NCI-H2196 treated with DMSO at 0.1 percent for 48 hours (cell line): ENCODE results near the gene SH3RF3.

Source experiments
- DNase-seq: peaks from one replicate; lab custom pipeline; 2025; ENCODE audit not compliant: unreplicated experiment; lab: John Stamatoyannopoulos, UW

Gene SH3RF3

GRCh38 chr2:109300582-109300981, 171.6 kb downstream of the SH3RF3 start:
- DNase-seq: no peak

DNA sequence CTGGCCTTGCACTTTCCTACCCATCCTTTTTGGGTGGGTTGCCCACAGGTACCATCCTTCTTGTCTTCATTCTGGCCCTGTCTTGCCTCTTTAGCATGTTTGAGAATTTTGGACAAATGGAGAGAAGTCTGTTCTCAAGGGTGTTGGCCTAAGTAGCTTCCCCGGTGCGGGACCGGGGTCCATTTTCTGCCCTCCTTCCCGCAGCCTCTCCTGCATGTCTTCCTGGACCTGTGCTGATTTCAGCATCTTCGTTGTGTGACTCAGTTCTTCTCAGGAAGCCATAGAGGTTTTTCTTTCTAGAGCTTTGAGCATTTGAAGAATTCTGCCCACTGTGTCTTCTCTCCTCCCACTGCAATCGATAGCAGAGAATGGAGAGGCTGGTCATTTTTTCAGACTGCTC, 172.7 kb downstream of the SH3RF3 start:
- no peak for DNase-seq

DNA sequence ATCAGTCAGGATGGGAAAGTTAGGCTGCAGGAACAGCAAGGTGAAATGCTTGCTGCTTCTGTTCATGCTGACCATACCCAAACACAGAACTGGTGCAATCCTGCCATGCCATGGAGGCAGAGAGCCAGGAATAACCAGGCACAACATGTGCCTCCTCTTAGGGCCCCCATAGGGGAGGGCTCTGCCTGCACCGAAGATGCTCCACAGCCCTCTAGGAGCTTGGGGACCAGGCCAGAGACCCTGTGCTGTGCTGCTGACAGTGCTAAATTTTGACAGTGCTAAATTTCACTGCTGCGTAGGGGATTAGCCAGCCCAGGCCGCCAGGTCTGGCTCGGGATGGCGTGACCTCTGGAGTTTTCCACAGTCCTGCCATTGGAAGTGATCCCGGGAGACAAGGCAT, 173.3 kb downstream of the SH3RF3 start:
- DNase-seq: no peak

GRCh38 chr2:109304242-109304641, 175.2 kb downstream of the SH3RF3 start:
- DNase-seq: no peak

DNA sequence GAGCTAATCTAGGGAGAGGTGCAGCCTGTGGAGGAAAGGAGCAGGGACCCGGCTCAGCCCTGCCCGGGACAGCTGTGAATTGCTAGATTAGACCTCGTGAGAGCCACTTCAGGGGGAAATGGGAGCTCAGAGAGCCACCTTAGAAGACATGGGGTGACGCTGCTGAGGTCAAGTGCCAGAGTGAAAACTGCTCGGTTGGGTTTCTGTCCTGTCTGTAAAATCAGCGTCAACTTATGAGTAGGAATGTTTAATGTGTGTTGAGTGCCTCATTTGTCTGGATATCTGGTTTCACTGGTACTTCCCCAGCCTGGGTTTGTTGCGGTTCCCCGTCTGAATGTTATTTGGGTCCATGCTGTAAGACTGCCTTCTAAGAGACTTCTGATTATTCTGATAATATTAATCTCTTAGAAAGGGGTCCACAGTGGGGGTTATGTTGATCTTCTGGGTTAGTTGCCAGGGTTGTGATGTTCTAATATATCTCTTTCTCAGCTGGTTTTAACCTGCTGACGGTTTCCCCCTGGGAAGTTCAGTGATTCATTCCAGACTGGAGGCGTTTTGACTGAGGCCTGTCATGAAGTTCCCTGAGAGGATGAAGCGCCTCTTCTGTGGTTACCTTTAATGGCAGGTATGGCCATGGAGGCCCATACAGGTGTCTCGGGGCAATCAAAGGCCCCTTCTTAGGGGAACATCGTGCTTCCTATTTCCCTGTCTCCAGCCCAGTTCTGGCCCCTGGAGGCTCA, 175.9 kb downstream of the SH3RF3 start:
- DNase-seq: no peak

GRCh38 chr2:109305490-109306167, 176.6 kb downstream of the SH3RF3 start:
- no peak for DNase-seq

DNA sequence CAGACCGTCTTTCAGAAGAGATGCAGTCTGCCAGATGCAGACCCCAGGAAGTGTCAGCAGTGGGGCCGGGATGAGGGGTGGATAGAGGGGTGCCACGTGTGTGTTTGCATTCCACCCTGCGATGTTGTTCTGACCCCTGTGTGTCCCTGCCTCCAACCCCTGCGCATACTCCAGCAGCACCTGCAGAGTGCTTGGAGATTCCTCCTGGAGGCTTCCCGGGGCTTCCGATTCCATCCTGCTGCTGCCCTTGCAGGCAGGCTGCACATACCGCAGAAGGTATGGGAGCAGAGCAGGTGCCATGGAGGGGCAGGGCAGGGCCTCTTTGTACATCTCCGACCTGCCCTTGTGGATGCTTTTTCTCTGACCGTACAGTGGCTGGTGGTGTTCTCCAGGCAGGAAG, 177.2 kb downstream of the SH3RF3 start:
- no peak for DNase-seq

DNA sequence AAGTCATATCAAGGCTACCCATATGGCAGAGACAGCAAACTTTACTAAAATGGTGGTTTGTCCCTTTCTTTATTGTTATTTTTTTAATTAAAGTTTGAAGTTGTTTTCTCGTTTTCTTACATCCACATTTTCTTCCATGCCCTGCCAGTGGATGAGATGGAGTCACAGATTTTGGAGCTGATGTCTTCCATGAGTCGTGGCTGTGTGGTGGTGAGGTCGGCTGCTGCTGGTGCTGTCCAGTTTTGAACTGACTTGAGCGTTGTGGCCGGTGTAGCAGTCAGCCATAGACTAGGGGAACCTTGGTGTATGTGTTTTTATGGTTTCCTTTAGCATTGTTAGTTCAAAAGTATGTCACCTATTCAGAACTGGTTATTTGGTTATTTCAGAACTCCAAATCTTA, 182.8 kb downstream of the SH3RF3 start:
- DNase-seq: no peak

DNA sequence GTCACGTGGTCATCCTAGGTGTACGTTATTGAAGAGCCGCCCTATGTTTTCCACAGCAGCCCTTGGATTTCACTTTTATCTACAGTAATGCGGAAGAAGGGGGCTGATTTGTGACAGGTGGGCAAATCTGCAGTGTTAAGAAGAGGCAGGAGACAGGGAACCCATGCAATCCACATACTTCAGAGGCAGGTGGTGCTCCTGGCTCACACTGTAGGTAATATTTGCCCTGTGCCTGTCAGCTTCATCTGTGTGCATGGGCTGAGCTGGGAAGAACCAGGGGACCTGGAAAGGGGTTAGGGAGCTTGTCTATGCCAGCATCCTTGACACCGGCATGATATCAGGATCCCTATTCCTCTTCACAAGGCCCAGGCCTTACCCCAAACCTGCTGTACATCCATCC, 183.9 kb downstream of the SH3RF3 start:
- no peak for DNase-seq

DNA sequence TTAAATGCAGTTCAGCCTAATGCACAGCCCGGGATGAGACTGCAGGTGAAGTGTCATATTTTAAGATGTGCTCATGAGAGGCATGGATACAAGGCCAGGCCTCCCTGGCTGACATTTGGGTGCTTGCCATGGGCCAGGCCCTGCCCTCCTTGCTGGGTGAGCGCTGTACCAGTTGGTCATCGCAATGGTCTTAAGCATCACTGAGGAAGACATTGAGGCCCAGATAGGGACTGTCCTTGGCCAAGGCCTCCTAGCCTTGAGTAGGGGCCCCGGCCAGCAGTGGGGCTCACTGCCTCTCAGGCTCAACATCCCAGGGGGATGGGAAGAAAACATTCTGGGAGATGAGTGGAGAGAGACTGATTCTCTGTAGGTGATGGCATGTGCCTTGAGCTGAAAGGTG, 184.3 kb downstream of the SH3RF3 start:
- no peak for DNase-seq

DNA sequence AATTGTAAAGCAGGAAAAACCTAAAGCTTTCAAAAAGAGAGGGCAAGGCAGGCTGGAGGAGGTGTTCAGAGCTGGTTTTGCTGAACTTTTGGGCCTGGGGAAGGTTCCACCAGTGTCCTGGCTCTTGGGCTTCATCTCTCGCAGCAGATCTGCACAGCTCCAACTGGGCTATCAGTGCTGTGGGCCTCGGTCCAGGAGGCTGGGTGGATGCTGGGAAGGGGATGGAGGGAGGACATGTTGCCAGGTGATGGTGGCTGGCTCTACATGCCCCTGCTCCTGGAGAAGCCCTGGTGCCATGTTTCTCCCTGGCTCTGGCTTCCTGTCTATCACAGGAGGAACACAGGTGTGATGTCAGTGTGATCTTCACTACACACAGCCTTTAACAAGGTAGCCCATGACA, 187.1 kb downstream of the SH3RF3 start:
- DNase-seq: no peak

DNA sequence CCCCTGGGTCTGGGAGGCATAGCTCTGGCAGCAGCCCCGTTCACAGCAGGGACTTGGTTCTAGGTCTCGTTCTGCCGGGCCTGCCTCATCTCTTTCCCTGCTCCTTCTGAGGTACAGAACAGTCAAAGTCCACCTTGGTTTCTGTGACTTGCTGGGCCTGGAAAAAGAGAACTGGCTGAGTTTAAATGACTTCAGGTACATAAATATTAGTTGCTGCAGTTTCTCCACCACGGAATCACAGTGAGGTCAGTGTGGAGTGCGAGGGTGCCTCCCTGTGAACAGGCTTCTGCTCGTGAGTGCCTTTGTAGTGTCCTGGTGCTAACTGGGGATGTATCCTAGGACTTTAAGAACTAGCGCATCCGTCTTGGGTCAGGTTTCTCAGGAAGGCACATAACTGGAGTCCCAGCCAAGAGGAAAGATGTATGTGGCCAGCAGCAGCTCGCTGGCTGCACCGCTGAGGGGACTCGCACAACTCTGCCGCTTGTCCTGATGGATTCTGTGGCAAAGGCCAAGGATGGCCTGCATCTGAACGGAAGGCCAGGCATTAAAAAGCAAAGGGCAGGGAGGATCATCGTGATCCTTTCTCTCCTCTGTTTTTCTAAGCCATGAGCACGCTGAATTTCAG, 188.6 kb downstream of the SH3RF3 start:
- no peak for DNase-seq

DNA sequence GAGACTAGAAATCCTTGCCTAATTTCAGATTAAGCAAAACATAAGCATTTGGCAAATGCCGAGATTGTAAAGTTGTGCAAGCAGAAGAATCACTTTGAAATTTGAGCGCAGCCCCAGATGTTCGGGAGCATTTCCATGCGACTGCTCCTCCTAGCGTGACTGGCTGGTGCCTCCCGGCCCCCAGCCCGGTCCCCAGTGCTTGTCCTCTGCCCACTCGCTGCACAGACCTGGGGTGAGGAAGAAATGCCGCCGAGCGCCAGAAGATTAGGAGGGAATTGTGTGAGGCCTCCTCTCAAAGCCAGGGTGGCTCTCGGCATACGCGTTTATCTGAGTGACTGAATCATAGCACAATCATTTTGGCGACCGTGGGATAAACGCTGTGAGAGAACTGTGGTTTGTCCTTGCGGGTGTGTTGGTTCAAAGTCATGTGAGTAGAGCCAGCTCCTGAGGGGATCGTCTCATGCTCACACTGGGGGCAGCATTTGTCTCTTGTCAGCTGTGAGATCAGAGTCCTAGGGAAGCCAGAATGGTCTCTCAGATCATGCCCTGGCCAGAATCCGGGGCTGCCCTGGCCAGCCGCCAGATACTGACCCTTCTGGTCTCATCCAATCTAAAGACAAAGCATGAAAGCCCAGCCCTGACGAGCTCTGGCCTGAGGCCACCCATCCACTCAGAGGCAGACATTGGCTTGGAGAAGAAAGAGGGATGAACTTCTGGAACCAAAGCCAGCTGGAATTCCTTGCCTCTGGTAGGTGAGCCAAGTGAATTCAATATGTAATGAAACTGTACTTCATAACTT, 189.3 kb downstream of the SH3RF3 start:
- no peak for DNase-seq

GRCh38 chr2:109318949-109319342, 189.9 kb downstream of the SH3RF3 start:
- DNase-seq: no peak

DNA sequence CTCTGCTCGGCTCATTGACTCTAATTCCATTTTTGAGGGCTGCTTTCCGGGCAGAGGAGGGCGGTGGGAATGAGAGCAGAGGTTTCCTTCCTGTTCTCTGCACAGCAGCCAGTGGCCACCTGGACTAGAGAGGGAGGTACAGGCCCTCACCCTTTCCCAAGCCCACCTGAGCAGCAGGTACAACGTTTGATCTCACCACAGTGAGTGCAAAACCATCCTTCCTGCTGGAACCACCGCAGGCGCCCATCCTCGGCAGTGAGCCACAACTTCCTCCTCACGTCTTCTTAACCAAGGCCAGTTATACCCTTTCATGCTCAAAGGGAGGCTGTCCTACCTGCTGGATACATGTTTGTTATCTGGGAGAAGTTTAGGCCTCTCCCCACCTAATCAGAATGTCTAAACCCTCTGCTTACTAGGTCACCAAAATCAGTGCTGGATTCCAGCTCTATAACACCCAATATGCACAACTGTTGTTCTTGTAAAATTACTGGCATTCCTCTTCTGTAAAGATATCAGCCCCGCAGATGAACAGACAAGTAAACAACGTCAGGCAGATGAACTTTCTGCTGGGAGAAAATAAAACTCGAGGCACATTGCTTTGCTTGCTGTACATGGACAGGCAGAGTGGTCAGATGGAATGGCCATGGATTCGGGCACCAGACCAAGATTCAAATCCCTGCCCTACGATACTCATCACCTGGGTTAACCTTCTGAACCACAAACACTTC, 191.4 kb downstream of the SH3RF3 start:
- no peak for DNase-seq

DNA sequence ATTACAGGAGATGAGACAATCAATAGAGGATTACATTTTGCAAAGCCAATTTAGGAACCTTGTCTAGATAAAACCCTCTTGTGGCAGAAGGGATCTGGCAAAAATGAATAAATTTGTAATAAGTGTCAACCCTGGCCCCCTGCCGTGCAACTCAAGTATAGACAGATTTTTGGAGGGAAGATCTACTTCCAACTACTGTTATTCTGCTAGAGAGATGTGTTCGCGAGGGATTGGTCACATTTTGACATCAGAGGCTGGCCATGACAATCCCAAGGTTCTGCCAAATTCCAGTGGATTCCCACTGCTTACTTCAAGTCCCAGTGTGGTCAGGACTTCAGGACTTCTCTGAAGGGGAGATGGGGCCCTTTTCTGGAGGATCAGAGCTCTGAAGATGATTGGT, 192.6 kb downstream of the SH3RF3 start:
- DNase-seq: no peak

DNA sequence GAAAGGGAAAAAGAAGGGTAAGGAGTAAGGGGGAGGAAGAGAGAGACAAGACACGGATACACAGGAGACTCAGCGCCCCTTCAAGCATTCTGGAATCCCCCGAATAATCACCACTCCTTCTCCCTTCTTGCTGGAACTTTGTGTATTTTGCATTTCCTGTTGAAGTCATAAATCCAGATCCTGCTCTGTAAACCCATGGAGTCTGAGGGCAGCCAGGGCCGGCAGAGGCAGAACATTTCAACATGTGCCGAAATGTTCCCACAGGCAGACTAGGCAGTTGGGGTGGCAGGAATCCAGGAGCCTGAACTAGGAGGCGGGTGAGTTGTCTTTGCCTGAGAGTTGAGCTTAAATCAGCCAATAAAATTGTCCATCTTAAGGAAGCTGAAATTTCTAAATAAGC, 193.1 kb downstream of the SH3RF3 start:
- DNase-seq: no peak

DNA sequence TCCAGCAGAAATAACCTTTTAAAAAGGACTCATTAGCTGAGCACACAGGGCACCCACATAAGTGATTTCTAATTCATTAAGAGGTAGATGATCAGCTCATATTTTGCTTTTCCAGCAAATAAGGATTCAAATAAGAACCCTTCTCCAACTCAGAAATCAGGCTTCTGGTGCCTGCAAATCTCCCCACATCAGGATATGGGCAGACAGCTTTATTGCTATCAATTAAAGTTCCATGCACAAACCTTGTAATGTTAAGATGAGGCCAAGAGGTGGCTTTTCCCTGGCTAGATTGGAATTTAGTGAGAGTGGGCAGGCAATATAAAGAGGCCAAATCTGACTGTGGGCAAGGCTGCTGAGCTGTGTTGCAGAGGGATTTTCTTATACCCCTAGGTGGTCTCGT, 193.6 kb downstream of the SH3RF3 start:
- no peak for DNase-seq

DNA sequence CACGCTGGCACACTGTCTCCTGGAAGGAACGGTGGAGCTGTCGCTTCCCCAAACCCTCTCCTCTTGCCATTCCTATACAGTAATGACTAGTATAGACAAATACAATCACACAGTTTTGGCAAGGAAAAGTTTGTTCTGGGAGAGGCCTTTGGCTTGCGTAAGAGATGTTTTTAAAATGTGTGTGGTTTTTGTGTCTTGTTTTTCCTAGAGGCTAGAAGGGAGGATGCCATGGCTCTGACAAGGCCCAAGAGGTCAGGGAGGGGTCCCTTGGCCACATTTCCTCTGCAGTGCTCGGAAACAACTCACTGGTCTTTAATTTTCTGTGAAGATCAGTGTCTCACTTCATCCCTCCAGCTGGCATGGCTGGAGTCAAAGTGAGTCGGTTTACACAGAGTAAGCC, 195.9 kb downstream of the SH3RF3 start:
- no peak for DNase-seq

DNA sequence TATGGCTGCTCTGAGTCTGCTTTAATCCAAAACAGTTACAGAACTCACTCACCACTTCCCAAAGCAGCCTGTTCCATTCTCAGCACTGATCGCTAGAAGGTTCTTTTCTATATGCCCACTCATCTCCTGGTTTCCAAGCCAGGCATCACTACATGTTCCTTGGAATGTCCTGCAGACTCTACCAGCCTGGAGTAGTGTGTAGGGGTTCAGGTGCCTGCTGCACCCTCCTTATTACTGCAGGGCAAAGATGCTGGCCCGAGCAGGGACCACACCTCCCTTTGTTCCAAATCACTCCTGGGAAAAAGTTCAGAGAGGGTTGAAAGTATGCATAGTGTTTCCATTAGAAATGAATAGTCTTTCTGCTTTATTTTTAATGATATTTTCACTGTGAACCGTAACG, 196.6 kb downstream of the SH3RF3 start:
- DNase-seq: no peak

- DNase-seq: no peak
Observed at GRCh38 chr2:109326306-109326705, 197.3 kb downstream of the SH3RF3 start.
